Measurements from ENCODE around the gene ACAP3. TPM values are rescaled to one million over a fixed set of nuclear protein-coding genes. Genes with fewer than 3 reads are reported as not detected.
"Not testable (repeated sequence)": the region's sequence is repeated elsewhere in the genome, so short reads cannot be mapped to it uniquely, and the experiment has no call there.

The ACAP3 gene
- total RNA-seq, 4 donors from 2014 or later = 18.4 to 31.9 (median 25.8) TPM

- intact Hi-C loops (cut with DNase I; ENCODE audit: low total_unique reads) (loop anchor here (10.0 kb wide), 1 partner anchor 363 kb away; the partner anchor contains the start of gene NOC2L), in situ Hi-C loops (cut with MboI; ENCODE audit: low sequenced_read_pairs in 4 of 4) (no loop called here)
- Histone ChIP-seq H3K4me3 (no peak overlapping the region), H3K4me1 (peaks cover 38 to 45% of the 10 kb centered on the region in 2 donors), H3K27me3 (no peaks in the 10 kb centered on the region), H3K9me3 (no peaks in the 10 kb centered on the region), H3K36me3 (peaks cover 0 to 43% of the 10 kb centered on the region in 2 donors), H3K27ac (peak overlapping the region; percentile 74 to 91 (median 86))
- DNase-seq = peak; percentile 83 to 93
- TF ChIP-seq POLR2A (IDR thresholded peaks at IDR 0.05) = no peak
- TF ChIP-seq, protein P1, sequence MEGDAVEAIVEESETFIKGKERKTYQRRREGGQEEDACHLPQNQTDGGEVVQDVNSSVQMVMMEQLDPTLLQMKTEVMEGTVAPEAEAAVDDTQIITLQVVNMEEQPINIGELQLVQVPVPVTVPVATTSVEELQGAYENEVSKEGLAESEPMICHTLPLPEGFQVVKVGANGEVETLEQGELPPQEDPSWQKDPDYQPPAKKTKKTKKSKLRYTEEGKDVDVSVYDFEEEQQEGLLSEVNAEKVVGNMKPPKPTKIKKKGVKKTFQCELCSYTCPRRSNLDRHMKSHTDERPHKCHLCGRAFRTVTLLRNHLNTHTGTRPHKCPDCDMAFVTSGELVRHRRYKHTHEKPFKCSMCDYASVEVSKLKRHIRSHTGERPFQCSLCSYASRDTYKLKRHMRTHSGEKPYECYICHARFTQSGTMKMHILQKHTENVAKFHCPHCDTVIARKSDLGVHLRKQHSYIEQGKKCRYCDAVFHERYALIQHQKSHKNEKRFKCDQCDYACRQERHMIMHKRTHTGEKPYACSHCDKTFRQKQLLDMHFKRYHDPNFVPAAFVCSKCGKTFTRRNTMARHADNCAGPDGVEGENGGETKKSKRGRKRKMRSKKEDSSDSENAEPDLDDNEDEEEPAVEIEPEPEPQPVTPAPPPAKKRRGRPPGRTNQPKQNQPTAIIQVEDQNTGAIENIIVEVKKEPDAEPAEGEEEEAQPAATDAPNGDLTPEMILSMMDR (IDR thresholded peaks at IDR 0.05 in 4 of 5, conservative IDR thresholded peaks at IDR 0.05 in 1 of 5) = no peak
- ATAC-seq = peak; percentile 96 to 97
Observed at GRCh38 chr1:1318131-1318652, 10.5 kb upstream of the ACAP3 start.

DNA sequence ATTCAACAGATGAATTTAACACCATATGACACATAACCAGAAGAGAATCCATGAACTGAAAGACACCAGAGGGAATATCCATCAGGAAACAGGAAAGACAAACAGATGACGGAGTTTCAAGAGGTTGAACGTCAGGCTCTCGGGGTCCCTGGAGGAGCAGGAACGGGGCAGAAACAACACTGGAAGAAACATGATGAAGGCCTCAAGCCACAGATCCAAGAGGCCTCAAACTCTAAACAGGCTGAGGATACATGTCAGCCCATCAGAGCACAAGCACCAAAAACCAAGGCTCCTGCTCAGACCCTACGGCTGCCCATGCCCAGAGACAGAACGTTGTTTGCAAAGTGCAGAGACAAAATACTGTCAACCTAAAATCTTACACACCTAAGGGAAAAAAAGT lies 9.7 kb upstream of the ACAP3 start:
- Histone ChIP-seq H3K9me3 (no peaks in the 10 kb centered on the region), H3K36me3 (peaks cover 0 to 50% of the 10 kb centered on the region in 2 donors), H3K27me3 (no peaks in the 10 kb centered on the region), H3K4me1 (peaks cover 33 to 42% of the 10 kb centered on the region in 2 donors), H3K4me3 (no peak overlapping the region), H3K27ac (peak overlapping the region; percentile 74 to 91 (median 86))
- in situ Hi-C loops (cut with MboI; ENCODE audit: low sequenced_read_pairs in 4 of 4) (no loop called here), intact Hi-C loops (cut with DNase I; ENCODE audit: low total_unique reads) (loop anchor here (10.0 kb wide), 1 partner anchor 363 kb away; the partner anchor contains the start of gene NOC2L)
- ATAC-seq (no peak), DNase-seq (no peak)
- no peak for TF ChIP-seq POLR2A (IDR thresholded peaks at IDR 0.05)
- TF ChIP-seq, protein P1 (IDR thresholded peaks at IDR 0.05 in 4 of 5, conservative IDR thresholded peaks at IDR 0.05 in 1 of 5) = no peak

GRCh38 chr1:1316199-1316598 lies 8.5 kb upstream of the ACAP3 start:
- H3K4me3 ChIP-seq; ATAC-seq; H3K9me3 ChIP-seq; in situ Hi-C loops (cut with MboI; ENCODE audit: low sequenced_read_pairs in 4 of 4); DNase-seq; H3K27me3 ChIP-seq: not testable (repeated sequence)
- H3K36me3 ChIP-seq = peaks cover 0 to 59% of the 10 kb centered on the region in 2 donors
- intact Hi-C loops (cut with DNase I; ENCODE audit: low total_unique reads) = loop anchor here (10.0 kb wide), 1 partner anchor 361 kb away; the partner anchor contains the start of gene NOC2L
- peaks cover 22 to 30% of the 10 kb centered on the region in 2 donors for H3K4me1 ChIP-seq
- H3K27ac ChIP-seq = peak overlapping the region in 2 of 4 donors; percentile 74 to 91

- H3K4me3 ChIP-seq = no peak overlapping the region
- H3K36me3 ChIP-seq = peaks cover 0 to 61% of the 10 kb centered on the region in 2 donors
- TF ChIP-seq POLR2A (IDR thresholded peaks at IDR 0.05) = no peak
- TF ChIP-seq, protein P1 (IDR thresholded peaks at IDR 0.05 in 4 of 5, conservative IDR thresholded peaks at IDR 0.05 in 1 of 5) = no peak
- intact Hi-C loops (cut with DNase I; ENCODE audit: low total_unique reads) = loop anchor here (10.0 kb wide), 1 partner anchor 361 kb away; the partner anchor contains the start of gene NOC2L
- in situ Hi-C loops (cut with MboI; ENCODE audit: low sequenced_read_pairs in 4 of 4) = no loop called here
- DNase-seq (no peak), ATAC-seq (no peak)
- no peaks in the 10 kb centered on the region for H3K27me3 ChIP-seq
- no peak overlapping the region for H3K27ac ChIP-seq
- H3K4me1 ChIP-seq = peaks cover 15 to 24% of the 10 kb centered on the region in 2 donors
- H3K9me3 ChIP-seq = no peaks in the 10 kb centered on the region
Observed at GRCh38 chr1:1315435-1315954, 7.8 kb upstream of the ACAP3 start.

GRCh38 chr1:1314678-1315335 lies 7.1 kb upstream of the ACAP3 start:
- H3K36me3 ChIP-seq = peaks cover 0 to 54% of the 10 kb centered on the region in 2 donors
- intact Hi-C loops (cut with DNase I; ENCODE audit: low total_unique reads) = loop anchor here (10.0 kb wide), 1 partner anchor 360 kb away; the partner anchor contains the start of gene NOC2L
- H3K4me3 ChIP-seq = no peak overlapping the region
- in situ Hi-C loops (cut with MboI; ENCODE audit: low sequenced_read_pairs in 4 of 4) = no loop called here
- no peak for TF ChIP-seq POLR2A (IDR thresholded peaks at IDR 0.05)
- TF ChIP-seq, protein P1 (IDR thresholded peaks at IDR 0.05 in 4 of 5, conservative IDR thresholded peaks at IDR 0.05 in 1 of 5) = no peak
- no peaks in the 10 kb centered on the region for H3K27me3 ChIP-seq
- H3K4me1 ChIP-seq = peaks cover 15 to 24% of the 10 kb centered on the region in 2 donors
- DNase-seq = no peak
- no peaks in the 10 kb centered on the region for H3K9me3 ChIP-seq
- H3K27ac ChIP-seq = no peak overlapping the region
- no peak for ATAC-seq

Measured in gastrocnemius medialis (tissue), 4 donors.